CD4-positive, alpha-beta T cell treated with Interleukin-4 for 4 hours (primary cell): ENCODE data around the gene GPR31.
A peak's percentile ranks its signal among the peaks of the same experiment; 100 is the strongest.

Source experiments
- DNase-seq: peaks from one replicate; pipeline ENCODE4 v3.0.0-alpha.2; 2020

Gene GPR31

GRCh38 chr6:167165858-167166471, 8.2 kb upstream of the GPR31 start:
- DNase-seq = no peak

GRCh38 chr6:167164261-167164660, 6.5 kb upstream of the GPR31 start:
- no peak for DNase-seq

GRCh38 chr6:167163476-167164011, 5.8 kb upstream of the GPR31 start:
- DNase-seq = no peak

- no peak for DNase-seq
Measured at GRCh38 chr6:167162591-167162990, 4.8 kb upstream of the GPR31 start.

- DNase-seq = no peak
Measured at GRCh38 chr6:167161851-167162467, 4.2 kb upstream of the GPR31 start.

- DNase-seq = no peak
Measured at GRCh38 chr6:167157414-167157813, 366 bp downstream of the GPR31 start.

- DNase-seq = no peak
Measured at GRCh38 chr6:167154895-167155294, 2.9 kb downstream of the GPR31 start.

GRCh38 chr6:167154291-167154690, 3.5 kb downstream of the GPR31 start:
- DNase-seq = no peak

- peak; percentile 46 for DNase-seq
Measured at GRCh38 chr6:167153521-167153959, 4.2 kb downstream of the GPR31 start.

- no peak for DNase-seq
Measured at GRCh38 chr6:167152862-167153261, 4.9 kb downstream of the GPR31 start.

- DNase-seq = no peak
Measured at GRCh38 chr6:167151648-167152047, 6.1 kb downstream of the GPR31 start.

GRCh38 chr6:167150941-167151549, 6.7 kb downstream of the GPR31 start:
- no peak for DNase-seq

- DNase-seq = no peak
Measured at GRCh38 chr6:167148997-167149396, 8.8 kb downstream of the GPR31 start.

- no peak for DNase-seq
Measured at GRCh38 chr6:167148021-167148420, 9.8 kb downstream of the GPR31 start.

GRCh38 chr6:167146977-167147376, 10.8 kb downstream of the GPR31 start:
- DNase-seq = no peak

GRCh38 chr6:167146135-167146534, 11.6 kb downstream of the GPR31 start:
- no peak for DNase-seq

GRCh38 chr6:167145461-167145860, 12.3 kb downstream of the GPR31 start:
- no peak for DNase-seq

GRCh38 chr6:167143041-167143440, 14.7 kb downstream of the GPR31 start:
- DNase-seq = no peak

GRCh38 chr6:167142433-167142761, 15.4 kb downstream of the GPR31 start:
- no peak for DNase-seq

- DNase-seq = peak; percentile 40
Measured at GRCh38 chr6:167141667-167142432, 15.9 kb downstream of the GPR31 start.

- DNase-seq = no peak
Measured at GRCh38 chr6:167140589-167141474, 16.9 kb downstream of the GPR31 start.

- DNase-seq = no peak
Measured at GRCh38 chr6:167139761-167140160, 18.0 kb downstream of the GPR31 start.

GRCh38 chr6:167137881-167138280, 19.9 kb downstream of the GPR31 start:
- no peak for DNase-seq
